ENCODE measurements around the gene PITX1. TPM values are rescaled to one million over a fixed set of nuclear protein-coding genes. Genes with fewer than 3 reads are reported as not detected.
"Not testable (repeated sequence)": the region's sequence is repeated elsewhere in the genome, so short reads cannot be mapped to it uniquely, and the experiment has no call there.

Gene PITX1
- polyA plus RNA-seq (2011; rRNA removed) (9.1 and 14.3 TPM in 2 replicates), polyA minus RNA-seq (2011; rRNA and poly(A)+ RNA removed) (2.4 and 2.5 TPM in 2 replicates)

GRCh38 chr5:135033901-135034235, at the start of gene PITX1:
TSS of gene PITX1 (minus strand) at chr5:135034228. CDS start at chr5:135033881, 347 bp downstream.
- CTCF ChIA-PET, result interaction anchor here (1.2 kb wide), 1 partner anchor 161 kb away, joined by 3 read pairs; no protein-coding TSS in a partner anchor
- no peak for DNase-seq (ENCODE audit: low read depth)
- POLR2A ChIA-PET, result no interaction called here
- TF ChIP-seq CTCF (IDR thresholded peaks at IDR 0.05; ENCODE audit: insufficient read depth, low read depth, low read length), result no peak
- H3K4me3 ChIP-seq (ENCODE audit: low read depth, low read length), result peak within 1 kb of the TSS; percentile 63
- H3K36me3 ChIP-seq (ENCODE audit: control insufficient read depth, insufficient read depth, low read length), result peaks cover under 1% of the 10 kb centered on the region; the same call in 1 of the 2 replicates
- H3K27me3 ChIP-seq (ENCODE audit: control insufficient read depth, insufficient read depth, low read length), result peaks cover 22% of the 10 kb centered on the region

- POLR2A ChIA-PET; CTCF ChIA-PET; H3K36me3 ChIP-seq (ENCODE audit: control insufficient read depth, insufficient read depth, low read length); DNase-seq (ENCODE audit: low read depth); H3K27me3 ChIP-seq (ENCODE audit: control insufficient read depth, insufficient read depth, low read length); H3K4me3 ChIP-seq (ENCODE audit: low read depth, low read length): not testable (repeated sequence)
These were observed 49.3 kb upstream of the PITX1 start for GRCh38 chr5:135083334-135083733.

GRCh38 chr5:135081240-135081639, 47.2 kb upstream of the PITX1 start:
- no peak for DNase-seq (ENCODE audit: low read depth)
- ChIA-PET POLR2A (no interaction called here), CTCF (no interaction called here)
- Histone ChIP-seq H3K27me3 (ENCODE audit: control insufficient read depth, insufficient read depth, low read length) (no peaks in the 10 kb centered on the region), H3K36me3 (ENCODE audit: control insufficient read depth, insufficient read depth, low read length) (no peaks in the 10 kb centered on the region), H3K4me3 (ENCODE audit: low read depth, low read length) (no peak overlapping the region)
- no peak for TF ChIP-seq CTCF (IDR thresholded peaks at IDR 0.05; ENCODE audit: insufficient read depth, low read depth, low read length)

- DNase-seq (ENCODE audit: low read depth), result no peak
- ChIA-PET CTCF (interaction anchor here (0.9 kb wide), 1 partner anchor 111 kb away, joined by 3 read pairs; no protein-coding TSS in a partner anchor), POLR2A (no interaction called here)
- Histone ChIP-seq H3K27me3 (ENCODE audit: control insufficient read depth, insufficient read depth, low read length) (no peaks in the 10 kb centered on the region), H3K36me3 (ENCODE audit: control insufficient read depth, insufficient read depth, low read length) (no peaks in the 10 kb centered on the region), H3K4me3 (ENCODE audit: low read depth, low read length) (no peak overlapping the region)
- no peak for TF ChIP-seq CTCF (IDR thresholded peaks at IDR 0.05; ENCODE audit: insufficient read depth, low read depth, low read length)
These were observed 45.7 kb upstream of the PITX1 start for GRCh38 chr5:135079760-135080159.

GRCh38 chr5:135079099-135079681, 45.2 kb upstream of the PITX1 start:
- TF ChIP-seq CTCF (IDR thresholded peaks at IDR 0.05; ENCODE audit: insufficient read depth, low read depth, low read length), result no peak
- Histone ChIP-seq H3K27me3 (ENCODE audit: control insufficient read depth, insufficient read depth, low read length) (no peaks in the 10 kb centered on the region), H3K36me3 (ENCODE audit: control insufficient read depth, insufficient read depth, low read length) (no peaks in the 10 kb centered on the region), H3K4me3 (ENCODE audit: low read depth, low read length) (no peak overlapping the region)
- CTCF ChIA-PET, result interaction anchor here (0.9 kb wide), 1 partner anchor 112 kb away, joined by 3 read pairs; no protein-coding TSS in a partner anchor
- no peak for DNase-seq (ENCODE audit: low read depth)
- POLR2A ChIA-PET, result no interaction called here

GRCh38 chr5:135076801-135077200, 42.8 kb upstream of the PITX1 start:
- H3K36me3 ChIP-seq (ENCODE audit: control insufficient read depth, insufficient read depth, low read length), result no peaks in the 10 kb centered on the region
- no peak overlapping the region for H3K4me3 ChIP-seq (ENCODE audit: low read depth, low read length)
- H3K27me3 ChIP-seq (ENCODE audit: control insufficient read depth, insufficient read depth, low read length), result no peaks in the 10 kb centered on the region
- ChIA-PET CTCF (no interaction called here), POLR2A (no interaction called here)
- no peak for TF ChIP-seq CTCF (IDR thresholded peaks at IDR 0.05; ENCODE audit: insufficient read depth, low read depth, low read length)
- DNase-seq (ENCODE audit: low read depth), result no peak

Measured in BJ (cell line).